ENCODE data around the gene MEG3. TPM values are rescaled to one million over a fixed set of nuclear protein-coding genes. Genes with fewer than 3 reads are reported as not detected.

The MEG3 gene
- total RNA-seq, 1 donor from 2014 or later = 0.18 TPM

GRCh38 chr14:100900837-100901390, 75.0 kb downstream of the MEG3 start:
- Mint-ChIP-seq H3K36me3 (no peaks in the 10 kb centered on the region), H3K4me3 (peak overlapping the region; percentile 40), H3K27ac (no peak overlapping the region), H3K4me1 (peaks cover 64% of the 10 kb centered on the region), H3K27me3 (ENCODE audit: low read depth) (peaks cover 64% of the 10 kb centered on the region), H3K9me3 (no peaks in the 10 kb centered on the region)
- TF ChIP-seq CTCF (IDR thresholded peaks at IDR 0.05; ENCODE audit: unreplicated experiment) = peak; percentile 11
- peak in 1 of 2 experiments; percentile 64 for DNase-seq (ENCODE audit: low spot score in 2 of 2, unreplicated experiment in 2 of 2)

GRCh38 chr14:100901391-100902183, 75.7 kb downstream of the MEG3 start:
- DNase-seq (ENCODE audit: low spot score in 2 of 2, unreplicated experiment in 2 of 2) = no peak
- Mint-ChIP-seq H3K4me1 (peaks cover 60% of the 10 kb centered on the region), H3K27ac (no peak overlapping the region), H3K9me3 (no peaks in the 10 kb centered on the region), H3K27me3 (ENCODE audit: low read depth) (peaks cover 69% of the 10 kb centered on the region), H3K4me3 (peak overlapping the region; percentile 22), H3K36me3 (no peaks in the 10 kb centered on the region)
- no peak for TF ChIP-seq CTCF (IDR thresholded peaks at IDR 0.05; ENCODE audit: unreplicated experiment)

- H3K9me3 Mint-ChIP-seq = no peaks in the 10 kb centered on the region
- no peak for TF ChIP-seq CTCF (IDR thresholded peaks at IDR 0.05; ENCODE audit: unreplicated experiment)
- H3K36me3 Mint-ChIP-seq = no peaks in the 10 kb centered on the region
- H3K27ac Mint-ChIP-seq = peak overlapping the region; percentile 49
- no peak for DNase-seq (ENCODE audit: low spot score in 2 of 2, unreplicated experiment in 2 of 2)
- peak overlapping the region; percentile 41 for H3K4me3 Mint-ChIP-seq
- peaks cover 78% of the 10 kb centered on the region for H3K27me3 Mint-ChIP-seq (ENCODE audit: low read depth)
- H3K4me1 Mint-ChIP-seq = peaks cover 55% of the 10 kb centered on the region
These were observed 76.6 kb downstream of the MEG3 start for GRCh38 chr14:100902295-100903133.

GRCh38 chr14:100903134-100903468, 77.2 kb downstream of the MEG3 start:
- peak overlapping the region; percentile 49 for H3K27ac Mint-ChIP-seq
- DNase-seq (ENCODE audit: low spot score in 2 of 2, unreplicated experiment in 2 of 2) = no peak
- H3K4me3 Mint-ChIP-seq = peak overlapping the region; percentile 41
- H3K4me1 Mint-ChIP-seq = peaks cover 55% of the 10 kb centered on the region
- TF ChIP-seq CTCF (IDR thresholded peaks at IDR 0.05; ENCODE audit: unreplicated experiment) = no peak
- H3K27me3 Mint-ChIP-seq (ENCODE audit: low read depth) = peaks cover 84% of the 10 kb centered on the region
- H3K9me3 Mint-ChIP-seq = no peaks in the 10 kb centered on the region
- H3K36me3 Mint-ChIP-seq = no peaks in the 10 kb centered on the region

- Mint-ChIP-seq H3K36me3 (no peaks in the 10 kb centered on the region), H3K4me1 (peaks cover 54% of the 10 kb centered on the region), H3K9me3 (no peaks in the 10 kb centered on the region), H3K4me3 (peak within 1 kb of the TSS; percentile 70), H3K27me3 (ENCODE audit: low read depth) (peaks cover 86% of the 10 kb centered on the region), H3K27ac (peak within 1 kb of the TSS; percentile 82)
- DNase-seq (ENCODE audit: low spot score in 2 of 2, unreplicated experiment in 2 of 2) = no peak
- no peak for TF ChIP-seq CTCF (IDR thresholded peaks at IDR 0.05; ENCODE audit: unreplicated experiment)
These were observed 77.8 kb downstream of the MEG3 start, which contains the start of gene RTL1 for GRCh38 chr14:100903672-100904185. TSS of gene RTL1 (minus strand) at chr14:100903722. CDS start at chr14:100884788, 18,934 bp downstream.
